NCI-H226 (cell line): ENCODE measurements around the gene OFD1.

Experiments used
- DNase-seq: peaks from one replicate; pipeline ENCODE4 v3.0.0-alpha.2; 2015

OFD1 gene

DNA sequence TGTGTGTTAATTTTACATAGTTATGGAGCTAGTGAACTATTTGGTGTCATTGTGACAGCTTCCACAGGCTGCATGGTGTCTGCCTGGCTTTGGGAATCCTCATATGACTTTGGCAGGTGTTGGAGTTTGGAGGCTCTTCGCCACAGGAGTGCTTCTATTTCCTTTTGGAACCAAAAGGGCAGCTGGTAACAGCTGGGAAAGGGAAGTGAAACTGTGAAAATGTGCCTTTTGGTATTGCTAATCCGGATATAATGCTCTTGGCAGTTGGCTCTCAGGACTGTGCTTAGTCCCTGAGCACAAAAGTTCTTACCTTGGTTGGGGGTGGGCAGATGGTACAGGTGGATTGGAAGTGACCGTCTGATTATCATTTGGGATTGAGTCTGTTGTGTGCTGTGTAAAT lies 18.1 kb downstream of the OFD1 start:
- DNase-seq: no peak

DNA sequence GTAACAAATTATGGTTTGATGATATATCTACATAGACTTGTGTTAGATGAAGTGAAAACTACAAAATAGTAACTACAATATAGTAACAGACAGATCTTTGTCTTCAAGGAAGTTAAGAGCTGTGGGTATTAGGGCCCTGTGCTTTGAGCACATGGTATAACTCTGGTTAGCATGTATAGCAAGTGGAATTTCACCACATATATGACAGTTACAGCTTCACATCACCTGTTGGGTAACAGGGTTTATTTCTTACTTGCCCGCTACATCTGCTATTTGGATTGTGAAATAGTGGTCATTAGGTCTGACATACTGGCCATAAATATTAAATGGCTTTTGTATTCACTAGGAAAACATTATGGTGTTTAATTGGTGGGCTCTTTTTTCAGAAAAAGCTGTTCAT lies 20.2 kb downstream of the OFD1 start:
- DNase-seq: no peak

DNA sequence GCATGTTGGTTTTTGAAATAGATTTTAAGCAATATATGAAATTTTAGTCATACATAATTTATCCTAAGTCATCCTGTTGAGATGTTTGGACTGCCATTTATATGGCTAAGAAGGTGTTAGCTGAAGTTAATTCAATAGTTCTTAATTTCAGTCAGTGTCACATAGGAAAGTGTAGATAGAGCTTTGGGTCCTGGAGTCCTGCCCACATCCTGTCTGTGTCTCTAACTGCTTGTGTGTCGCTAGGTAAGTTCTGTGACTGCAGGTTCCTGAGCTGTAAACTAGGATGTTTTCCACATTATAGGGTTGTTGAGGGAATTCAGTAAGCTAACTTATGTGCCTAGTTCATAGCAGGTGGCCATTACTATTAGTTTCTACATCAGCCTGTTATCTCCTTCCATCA lies 20.7 kb downstream of the OFD1 start:
- no peak for DNase-seq

DNA sequence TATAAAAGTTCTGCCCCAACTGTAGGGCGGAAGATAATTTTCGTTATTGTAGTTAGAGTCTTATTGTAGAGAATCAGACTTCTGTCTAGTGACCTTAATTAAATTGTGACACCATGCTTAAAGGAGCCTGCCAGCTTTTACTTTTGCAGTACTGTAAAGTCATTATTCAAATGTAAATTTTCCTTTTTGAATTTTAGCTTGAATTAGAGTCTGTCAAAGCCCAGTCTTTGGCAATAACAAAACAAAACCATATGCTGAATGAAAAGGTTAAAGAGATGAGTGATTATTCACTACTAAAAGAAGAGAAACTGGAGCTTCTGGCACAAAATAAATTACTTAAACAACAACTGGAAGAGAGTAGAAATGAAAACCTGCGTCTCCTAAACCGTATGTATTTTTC lies 21.8 kb downstream of the OFD1 start:
- no peak for DNase-seq

DNA sequence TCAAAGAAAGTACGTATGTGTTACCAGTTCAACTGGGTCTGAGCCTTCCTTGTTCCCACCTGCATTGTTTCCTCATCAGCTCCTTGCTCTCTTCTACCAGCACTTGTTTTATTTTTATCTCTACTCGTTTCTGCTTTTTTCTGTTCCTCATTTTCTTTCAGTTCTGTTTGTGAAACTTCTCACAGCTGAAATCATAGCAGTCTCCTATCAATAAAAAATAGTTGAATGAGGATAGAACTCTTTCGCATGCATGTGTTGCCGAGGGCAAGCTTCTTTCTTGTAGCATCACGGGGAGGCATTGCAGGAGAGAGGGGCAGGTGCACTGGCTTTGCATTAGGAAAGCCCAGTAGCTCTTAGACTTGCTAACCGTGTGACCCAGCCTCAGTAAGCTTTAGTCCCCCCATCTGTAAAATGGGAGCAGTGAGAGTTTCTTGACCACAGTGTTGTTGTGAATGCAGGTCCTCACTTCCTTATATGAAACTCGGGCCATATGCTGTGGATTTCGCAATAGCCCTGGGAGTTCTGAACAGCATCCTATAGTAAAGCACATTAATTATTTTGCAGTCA lies 24.7 kb downstream of the OFD1 start:
- no peak for DNase-seq

DNA sequence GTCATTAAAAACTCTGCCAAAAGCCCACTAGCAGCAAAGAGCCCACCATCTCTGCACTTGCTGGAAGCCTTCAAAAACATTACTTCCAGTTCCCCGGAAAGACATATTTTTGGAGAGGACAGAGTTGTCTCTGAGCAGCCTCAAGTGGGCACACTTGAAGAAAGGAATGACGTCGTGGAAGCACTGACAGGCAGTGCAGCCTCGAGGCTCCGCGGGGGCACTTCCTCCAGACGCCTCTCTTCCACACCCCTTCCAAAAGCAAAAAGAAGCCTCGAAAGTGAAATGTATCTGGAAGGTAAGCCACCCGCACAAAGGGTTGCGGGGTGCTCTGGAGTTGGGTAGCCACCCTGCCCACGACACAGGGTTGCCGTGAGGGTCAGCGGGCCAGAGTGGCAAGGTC lies 25.9 kb downstream of the OFD1 start:
- no peak for DNase-seq

DNA sequence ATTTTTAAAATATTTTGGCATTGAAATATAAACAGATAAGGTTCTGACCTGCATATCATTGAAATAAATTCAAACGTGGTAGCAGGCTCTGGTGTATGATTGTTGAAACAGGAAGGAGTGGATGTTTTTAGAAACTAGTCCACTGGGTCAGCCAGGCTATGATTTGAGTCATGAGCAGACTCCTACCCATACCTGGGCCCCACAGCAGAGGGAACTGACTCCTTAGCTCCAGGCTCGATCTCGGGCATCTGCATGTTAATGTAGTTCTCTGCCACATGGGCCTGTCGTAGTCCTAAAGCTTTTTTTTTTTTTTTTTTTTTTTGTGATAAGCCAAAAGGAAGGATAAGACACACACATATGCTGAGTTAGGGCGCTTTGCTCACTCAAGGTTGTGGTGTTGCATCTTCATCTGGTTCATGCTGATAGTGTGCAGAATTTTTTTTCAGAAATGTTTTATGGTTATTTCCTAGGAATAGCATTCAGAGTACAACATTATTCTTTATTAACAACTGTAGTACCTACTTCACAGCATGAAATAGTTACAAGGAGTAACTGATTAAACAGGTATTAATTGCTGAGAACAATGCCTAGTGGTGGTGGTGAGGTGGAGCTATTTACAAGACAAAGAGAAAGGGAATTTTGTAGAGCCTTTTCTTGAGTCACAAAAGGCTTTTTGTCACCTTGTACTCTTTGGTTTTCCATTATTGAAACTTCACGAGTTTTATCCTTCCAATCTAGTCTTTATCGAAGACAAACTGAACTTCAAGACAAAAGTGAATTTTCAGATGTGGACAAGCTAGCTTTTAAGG lies 27.3 kb downstream of the OFD1 start:
- no peak for DNase-seq

DNA sequence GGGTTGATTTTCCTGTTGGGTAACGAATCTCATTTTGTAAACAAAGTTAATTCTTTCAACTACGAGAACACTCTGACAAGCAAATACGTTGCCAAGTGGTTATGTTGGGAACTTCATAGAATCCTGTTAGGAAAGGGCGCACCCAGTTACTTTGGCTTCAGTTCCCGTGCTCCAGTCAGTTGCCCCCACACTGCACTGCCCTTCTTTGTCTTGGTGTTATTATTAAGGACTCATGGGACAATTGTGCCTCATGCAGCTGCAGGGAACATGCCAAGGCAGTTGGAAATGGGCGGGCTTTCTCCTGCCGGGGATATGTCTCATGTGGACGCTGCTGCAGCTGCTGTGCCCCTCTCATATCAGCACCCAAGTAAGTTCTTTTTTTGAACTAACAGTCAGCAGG lies 28.9 kb downstream of the OFD1 start:
- no peak for DNase-seq

DNA sequence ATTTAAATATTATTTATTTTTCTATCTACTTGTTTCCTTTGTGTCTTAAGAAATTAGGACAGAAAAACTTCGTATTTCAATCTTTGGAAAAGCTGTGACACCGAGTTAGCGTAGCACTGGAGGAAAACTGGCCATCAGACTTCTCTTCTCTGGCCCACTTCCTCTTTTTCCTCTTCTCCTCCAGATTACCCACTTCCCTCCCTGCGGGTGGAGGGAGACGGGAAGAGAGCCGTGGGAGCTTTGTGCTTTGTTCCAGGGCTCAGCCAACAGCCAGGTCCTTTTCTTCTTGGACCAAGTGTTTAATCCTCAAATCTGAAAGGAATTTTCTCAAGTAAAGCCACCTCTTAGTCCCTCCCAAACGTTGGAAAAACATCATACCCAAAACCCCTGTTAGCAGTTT lies 29.7 kb downstream of the OFD1 start:
- no peak for DNase-seq

DNA sequence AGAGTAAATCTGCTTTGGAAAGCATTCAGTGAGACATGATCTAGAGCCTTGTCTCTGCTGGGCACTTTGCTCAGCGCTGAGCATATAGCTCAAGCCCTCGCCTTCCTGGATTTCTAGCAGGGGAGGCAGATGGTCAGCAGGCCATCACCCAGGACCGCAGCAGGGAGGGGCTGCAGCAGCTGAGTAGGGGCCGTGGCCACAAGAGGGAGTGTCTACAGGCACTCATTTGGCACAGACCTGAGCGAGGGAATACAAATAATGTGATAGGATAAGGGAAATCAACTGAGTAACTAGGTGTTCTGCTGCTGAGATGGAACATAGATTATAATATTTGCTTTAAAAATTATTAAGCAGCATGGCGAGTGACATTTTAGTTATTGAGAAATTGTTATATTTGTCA lies 30.2 kb downstream of the OFD1 start:
- DNase-seq: no peak

DNA sequence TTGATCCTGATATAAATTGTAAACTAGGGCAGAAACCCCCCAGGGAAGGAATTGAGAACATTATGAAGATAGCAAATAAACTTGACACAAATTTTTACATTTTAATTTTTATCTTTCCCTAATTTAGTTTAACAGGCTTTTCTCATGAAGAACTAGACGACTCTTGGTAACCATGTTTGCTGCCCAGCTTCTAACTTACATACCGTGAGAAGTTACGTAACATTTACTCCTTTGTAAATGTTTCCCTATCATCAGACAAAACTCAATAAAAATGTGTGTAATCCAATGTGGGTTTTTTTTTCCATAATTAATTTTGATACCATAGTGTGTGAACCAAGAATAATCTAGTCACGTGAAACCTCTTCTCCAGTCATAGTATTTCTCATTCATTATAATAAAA lies 34.4 kb downstream of the OFD1 start:
- DNase-seq: no peak

DNA sequence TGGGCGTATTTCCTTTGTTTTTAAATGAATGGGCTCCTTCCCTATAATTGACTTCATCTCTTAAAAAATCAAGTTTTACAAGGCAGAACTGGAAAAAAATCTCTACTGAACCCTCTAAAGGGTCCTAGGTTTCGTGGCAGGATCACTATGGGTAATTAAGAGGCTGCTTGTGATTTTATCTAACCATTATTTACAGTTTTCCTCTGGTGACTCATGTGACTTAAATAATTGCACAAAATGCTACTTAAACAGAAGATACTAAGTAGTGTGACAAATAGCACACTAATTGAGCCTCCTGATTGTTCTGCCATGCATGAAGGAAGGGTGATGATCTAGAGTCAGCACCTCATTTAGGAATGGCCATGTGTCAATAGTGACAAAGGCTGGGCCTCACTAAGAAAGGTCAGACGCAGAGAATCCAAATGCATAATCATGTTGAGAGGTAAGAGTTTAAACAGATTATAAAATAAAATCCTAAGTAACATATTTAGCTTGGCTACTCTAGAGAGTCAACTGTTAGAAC lies 35.5 kb downstream of the OFD1 start:
- DNase-seq: no peak

DNA sequence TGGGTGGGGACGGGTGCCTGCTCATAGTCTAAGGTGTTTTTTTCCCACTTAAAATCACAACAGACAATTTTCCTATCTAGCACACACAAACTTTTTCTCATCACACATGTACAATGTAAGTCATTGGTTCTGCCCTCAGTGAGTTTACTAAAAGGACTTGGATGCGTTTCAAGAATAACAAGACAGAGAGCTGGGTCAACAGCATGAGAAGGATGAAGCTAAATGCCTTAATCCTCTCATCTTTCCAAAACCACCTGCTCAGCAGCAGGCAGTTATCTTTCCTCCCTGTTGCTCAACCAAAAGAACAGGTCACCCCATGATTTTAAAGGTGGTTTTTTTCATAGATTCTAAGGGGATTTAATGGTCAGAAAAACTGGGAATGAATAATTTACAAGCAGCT lies 40.1 kb downstream of the OFD1 start:
- no peak for DNase-seq

DNA sequence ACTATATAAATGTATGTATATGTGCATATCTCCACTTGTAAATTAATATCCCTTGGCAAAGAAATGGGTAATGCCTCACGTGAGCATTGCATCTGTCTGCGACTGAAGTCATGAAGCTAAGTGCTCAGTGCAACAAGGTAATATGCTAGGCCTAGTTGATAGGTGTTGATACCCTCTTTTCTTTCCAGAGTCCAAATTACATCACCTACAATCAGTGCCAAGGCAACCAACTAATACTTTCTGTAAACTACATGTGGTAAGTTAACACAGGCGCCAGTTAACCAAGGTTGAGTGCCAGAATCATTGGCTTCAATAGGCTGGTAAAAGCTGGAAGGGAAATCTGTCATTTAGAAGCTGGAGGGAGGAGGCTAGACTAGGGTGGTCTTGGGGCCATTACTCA lies 41.3 kb downstream of the OFD1 start:
- no peak for DNase-seq

DNA sequence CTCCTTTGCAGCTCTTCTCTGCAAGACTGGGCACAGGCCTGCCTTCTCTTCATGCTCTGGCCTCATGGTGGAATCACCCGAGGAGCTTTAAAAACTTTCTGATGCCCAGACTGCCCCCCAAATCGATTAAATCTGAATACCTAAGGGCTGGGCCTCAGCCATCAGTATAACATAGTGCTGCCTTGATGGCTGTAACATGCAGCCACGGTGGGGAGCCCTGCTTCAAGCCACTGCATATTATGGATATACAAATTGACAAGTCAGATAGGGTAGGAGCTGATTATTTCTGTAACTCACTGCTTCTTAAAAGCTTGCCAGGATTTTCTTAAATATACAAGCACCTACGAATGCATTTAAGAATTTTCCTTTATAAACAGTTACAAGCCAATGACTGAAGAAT lies 41.8 kb downstream of the OFD1 start:
- DNase-seq: no peak

DNA sequence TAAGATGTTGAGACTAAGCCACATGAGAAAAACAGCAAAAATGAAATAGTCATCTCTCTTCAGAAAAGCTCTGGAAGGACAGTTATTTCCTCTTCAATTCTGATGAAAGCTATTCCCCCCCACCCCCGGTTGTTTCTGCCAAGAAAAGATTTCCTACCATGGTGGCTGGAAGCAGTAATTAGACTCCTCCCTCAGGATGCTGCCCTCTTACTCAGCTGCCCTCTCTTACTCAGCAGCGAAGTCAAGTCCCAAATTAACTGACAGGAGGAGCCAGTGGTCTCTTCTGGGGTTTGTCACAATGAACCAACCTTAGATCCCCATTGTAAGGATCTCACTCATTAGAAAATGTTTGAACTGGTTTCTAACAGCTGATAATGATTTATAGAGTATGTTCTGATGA lies 44.4 kb downstream of the OFD1 start:
- peak; percentile 3 for DNase-seq

DNA sequence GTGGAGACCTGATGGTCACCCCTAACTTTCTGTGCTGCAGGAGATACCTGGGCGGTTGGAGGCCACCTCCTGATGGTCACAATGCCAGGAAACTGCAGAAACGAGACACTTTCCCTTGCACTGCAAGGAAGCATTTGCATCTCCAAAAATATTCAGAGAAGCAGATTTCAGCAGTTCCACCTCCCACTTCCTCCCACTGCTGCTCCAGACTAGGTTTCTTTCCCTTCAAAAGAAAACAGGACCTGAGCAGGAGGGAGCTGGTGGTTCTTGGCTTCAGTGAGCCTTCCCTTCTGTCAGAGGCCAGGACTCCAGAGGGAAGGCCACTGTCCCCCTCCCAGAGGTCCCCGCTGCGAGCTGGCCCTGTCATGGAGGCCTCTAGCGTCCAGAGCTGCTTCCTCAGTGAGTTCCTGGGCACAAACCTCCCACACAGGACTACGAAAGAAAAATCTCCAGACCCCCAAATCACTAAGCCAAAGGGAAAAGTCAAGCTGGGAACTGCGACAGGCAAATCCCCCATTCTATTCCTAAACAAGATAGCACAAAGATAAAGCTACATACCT lies 46.4 kb downstream of the OFD1 start:
- no peak for DNase-seq

DNA sequence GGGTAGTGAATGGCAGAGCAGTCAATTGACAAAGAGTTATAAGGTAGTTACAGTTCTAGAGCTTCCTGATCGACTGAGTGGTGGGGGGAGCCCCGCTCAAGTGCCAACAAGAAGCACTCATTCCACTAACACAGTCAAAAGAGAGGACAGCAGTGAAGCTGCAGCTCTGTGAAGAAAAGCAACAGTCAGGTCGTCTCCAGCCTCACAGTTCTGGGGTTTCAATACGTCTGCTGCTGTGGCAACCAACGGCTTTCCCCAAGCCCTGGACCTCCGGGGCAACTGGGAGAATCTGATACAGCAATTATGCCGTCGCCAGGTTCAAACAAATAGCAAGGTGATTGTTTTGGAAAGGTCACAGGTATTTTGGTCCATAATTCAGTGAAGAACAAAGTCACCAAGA lies 51.5 kb downstream of the OFD1 start:
- DNase-seq: no peak

DNA sequence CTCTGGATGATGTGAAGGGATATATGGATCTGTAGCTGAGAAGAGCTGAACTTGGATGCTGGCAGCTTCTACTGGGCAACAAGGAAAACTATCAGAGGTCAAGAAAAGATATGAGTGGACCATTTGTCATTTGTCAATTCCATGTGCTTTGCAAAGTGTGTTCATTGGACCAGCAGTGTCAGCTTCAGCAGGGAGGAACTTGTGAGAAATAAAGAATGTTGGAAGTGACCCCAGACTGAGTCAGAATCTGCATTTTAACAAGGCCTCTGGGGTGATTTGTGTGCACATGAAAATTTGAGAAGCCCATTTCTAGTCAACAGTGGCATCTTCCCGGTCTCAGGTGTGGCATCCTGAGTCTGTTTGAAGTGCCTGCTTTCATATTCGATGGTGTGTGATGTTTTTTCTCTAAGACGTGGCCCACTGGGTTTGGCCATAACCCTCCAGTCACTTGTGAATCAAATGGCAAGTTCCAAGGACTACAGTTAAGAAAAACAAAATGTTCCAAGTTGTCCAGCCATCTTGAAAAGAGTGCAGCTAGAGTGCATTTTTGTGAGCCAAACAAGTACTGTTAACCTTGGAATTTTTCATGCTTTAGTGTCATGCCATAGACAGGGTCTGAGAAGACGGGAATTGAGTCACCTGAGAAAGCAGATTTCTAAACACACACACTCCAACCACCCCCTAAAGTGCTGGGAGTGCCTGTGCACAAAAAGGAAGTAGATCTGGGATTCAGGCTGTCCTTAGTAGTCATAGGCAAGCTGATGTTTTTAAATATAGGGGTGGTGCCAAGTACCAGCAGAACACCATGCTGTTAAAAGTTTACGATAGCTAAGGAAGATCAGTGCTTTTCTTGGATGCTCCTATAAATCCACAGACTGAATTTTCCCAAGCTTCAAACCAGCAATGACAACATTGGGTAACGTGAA lies 55.9 kb downstream of the OFD1 start:
- DNase-seq: no peak

DNA sequence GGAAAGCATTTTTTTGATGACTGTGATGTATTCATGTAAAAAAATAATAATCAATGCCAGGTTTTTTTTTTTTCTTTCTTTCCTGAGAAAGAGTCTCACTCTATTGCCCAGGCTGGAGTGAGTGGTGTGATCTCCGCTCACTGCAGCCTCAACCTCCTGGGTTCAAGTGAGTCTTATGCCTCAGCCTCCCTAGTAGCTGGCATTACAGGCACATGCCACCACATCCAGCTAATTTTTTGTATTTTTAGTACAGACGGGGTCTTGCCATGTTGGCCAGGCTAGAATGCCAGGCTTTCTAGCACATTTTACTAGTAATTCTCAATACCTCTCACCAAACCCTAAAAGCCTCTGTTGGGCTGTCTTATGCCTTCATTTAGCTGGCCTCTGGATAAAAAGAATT lies 56.6 kb downstream of the OFD1 start:
- DNase-seq: no peak

DNA sequence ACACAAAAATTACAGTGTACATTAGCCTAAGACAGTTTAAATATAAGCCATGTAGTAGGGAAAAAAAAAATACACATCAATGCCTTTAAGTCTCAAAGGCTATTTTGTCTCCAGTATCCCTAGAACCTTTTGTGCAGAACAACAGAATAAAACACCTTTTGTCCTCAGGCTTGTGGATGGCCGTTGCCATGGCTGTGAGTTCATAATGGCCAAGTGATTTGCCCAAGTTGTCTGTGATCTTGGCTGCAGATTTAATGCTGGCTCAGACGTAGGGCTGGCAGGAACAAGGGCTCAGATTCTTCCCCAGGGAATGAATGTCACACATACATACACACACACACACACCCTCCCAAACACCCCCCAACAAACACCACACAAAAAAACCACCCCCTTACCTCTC lies 57.0 kb downstream of the OFD1 start:
- DNase-seq: no peak

DNA sequence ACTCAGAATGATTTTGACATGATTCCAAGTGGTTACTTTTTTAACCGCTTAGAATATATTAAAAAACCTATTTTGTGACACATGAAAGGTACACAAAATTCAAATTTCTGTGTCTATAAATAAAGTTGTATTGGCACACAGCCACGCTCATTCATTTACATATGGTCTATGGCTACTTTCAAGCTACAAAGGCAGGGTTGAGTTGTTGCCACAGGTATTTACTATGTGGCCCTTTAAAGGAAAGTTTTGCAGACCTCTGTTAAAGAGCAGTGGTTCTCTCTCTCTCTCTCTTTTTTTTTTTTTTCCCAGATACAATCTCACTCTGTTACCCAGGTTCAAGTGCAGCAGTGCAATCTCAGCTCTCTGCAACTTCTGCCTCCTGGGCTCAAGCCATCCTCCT lies 59.3 kb downstream of the OFD1 start:
- no peak for DNase-seq

DNA sequence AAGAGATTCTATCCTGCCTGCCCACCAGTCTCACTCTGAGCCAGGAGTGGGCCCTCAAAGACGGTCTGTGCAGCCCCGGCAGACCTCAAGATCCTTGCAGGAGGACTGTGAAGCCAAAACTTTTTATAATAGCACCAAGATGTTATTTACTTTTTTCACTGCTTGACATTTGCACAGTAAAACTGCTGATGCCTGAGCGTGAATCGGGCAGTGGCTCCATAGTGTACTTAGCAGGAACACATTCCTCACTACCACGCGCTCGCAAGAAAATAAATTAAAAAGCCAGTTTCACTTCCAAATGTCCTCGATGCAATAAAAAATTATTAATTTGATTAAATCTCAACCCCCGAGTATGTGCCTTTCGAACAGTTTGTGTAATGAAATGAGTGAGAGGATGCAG lies 59.9 kb downstream of the OFD1 start:
- no peak for DNase-seq
